Adrenal gland (tissue), 12 donors: ENCODE results near the gene NSD1. TPM values are rescaled to one million over a fixed set of nuclear protein-coding genes. Genes with fewer than 3 reads are reported as not detected.

Source experiments
- DNase-seq, 7 donors: peaks; one replicate each; pipeline ENCODE4 v3.0.0-alpha.2; 2019 to 2020
- H3K27ac ChIP-seq, 5 donors: fragments of 200-600 bp; sonication (generic) in 4 of 5; 1 replicate in 3 of 5; 2 replicates in 2 of 5; pipeline versions ENCODE4 v1.5.1 to v1.8.0; 2016 to 2020; ENCODE audit warnings: mild to moderate bottlenecking in 1 of 5
- H3K27me3 ChIP-seq: fragments of 200-600 bp; 2 replicates; pipeline ENCODE4 v1.8.0; 2021
- H3K36me3 ChIP-seq, 2 donors: fragments of 200-600 bp; replicated peaks in 1 of 2; 1 replicate in 1 of 2; 2 replicates in 1 of 2; pipeline versions ENCODE4 v1.5.1 to v1.8.0; 2018 to 2022
- H3K4me1 ChIP-seq, 2 donors: fragments of 200-600 bp; replicated peaks in 1 of 2; 1 replicate in 1 of 2; 2 replicates in 1 of 2; pipeline versions ENCODE4 v1.5.1 to v1.8.0; 2018 to 2021
- H3K4me3 ChIP-seq, 4 donors: fragments of 200-600 bp; sonication (generic) in 3 of 4; one replicate each; pipeline ENCODE4 v1.5.1; 2016 to 2018
- H3K9me3 ChIP-seq, 3 donors: fragments of 200-600 bp; sonication (generic) in 1 of 3; replicated peaks in 1 of 3; 1 replicate in 2 of 3; 2 replicates in 1 of 3; pipeline versions ENCODE4 v1.5.1 to v1.8.0; 2016 to 2021
- POLR2A ChIP-seq, 2 donors: fragments of 450-650 bp; IDR thresholded peaks; one replicate each; pipeline ENCODE4 v1.6.1; 2017; ENCODE audit warnings: antibody characterized with exemption in 2 of 2, mild to moderate bottlenecking in 2 of 2, moderate library complexity in 1 of 2
- WGBS, 4 donors: extraction: QIAGEN DNeasy Blood & Tissue Kit in 2 of 4; methylation state at CpG; one replicate each; pipeline versions ENCODE4 v1.1.5 to v1.1.7; 2013 to 2017; 5-methylcytosine and 5-hydroxymethylcytosine counted together
- intact Hi-C, 2 donors: fragments of 100-400 bp; cut with DNase I; formaldehyde crosslinking; loops; one replicate each; pipeline versions ENCODE4 v1.14.1 to v1.15.0; 2022 to 2023
- polyA plus RNA-seq, 3 donors: library from polyadenylated mRNA; stranded (reverse); fragments of 200-250 nt in 2 of 3; fragments of 350-450 nt in 1 of 3; fragmentation: Illumina TruSeq in 1 of 3; extraction: RNeasy Lipid Tissue Mini Kit (QIAGEN cat#74804) in 1 of 3; gene quantifications; one replicate each; pipeline ENCODE4 v1.2.3, GENCODE V29; 2013 to 2014
- total RNA-seq, 9 donors: library from RNA; depleted of rRNA in 4 of 9; stranded (reverse); fragments of >200 nt in 4 of 9; fragments of 120-200 nt in 1 of 9; fragmentation: NEBNext Ultra II Directional in 1 of 9; extraction: Animal tissue kit (Norgen Biotek cat#: 25700) in 1 of 9; gene quantifications; one replicate each; pipeline versions ENCODE4 v1.1.0 to v1.2.4, GENCODE V29; 2013 to 2023
- TF ChIP-seq, protein P1 (sequence below), 6 experiments: fragments of 450-650 bp in 4 of 6; fragments of 200-600 bp in 2 of 6; sonication (generic) in 1 of 6; IDR thresholded peaks; 1 replicate in 5 of 6; 2 replicates in 1 of 6; pipeline versions ENCODE4 v1.5.1 to v1.8.0; 2016 to 2021; ENCODE audit warnings: antibody characterized with exemption in 6 of 6, mild to moderate bottlenecking in 2 of 6, moderate library complexity in 1 of 6
- donor health status: healthy with polysubstance abuse.
- donor health status: Bipolar disorder and iron deficiency.
- donor health status: DM: yes; HTN: yes; CAD: no.
- donor health status: DM: no; HTN: no; CAD: no.
- donor health status: DM: no; HTN: no; CAD: no.
- donor health status: DM: yes; HTN: yes; CAD: no.

The NSD1 gene
- total and polyA plus RNA-seq, 12 donors = 6.4 to 73.9 (median 44.3) TPM

DNA sequence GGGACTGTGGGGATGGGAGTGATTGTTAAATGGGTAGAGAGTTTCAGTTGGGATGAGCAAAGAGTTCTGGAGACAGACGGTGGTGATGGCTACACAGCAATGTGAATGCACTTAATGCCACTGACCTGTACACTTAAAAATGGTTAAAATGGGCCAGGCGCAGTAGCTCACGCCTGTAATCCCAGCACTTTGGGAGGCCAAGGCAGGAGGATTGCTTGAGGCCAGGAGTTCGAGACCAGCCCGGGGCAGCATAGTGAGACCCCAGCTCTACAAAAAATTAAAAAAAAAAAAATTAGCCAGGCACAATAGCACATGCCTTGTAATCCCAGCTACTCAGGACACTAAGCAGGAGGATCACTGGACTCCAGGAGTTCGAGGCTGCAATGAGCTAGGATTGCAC is 210.2 kb downstream of the NSD1 start:
- Histone ChIP-seq H3K36me3 (peaks cover 0 to 16% of the 10 kb centered on the region in 2 donors), H3K4me3 (no peak overlapping the region), H3K9me3 (no peaks in the 10 kb centered on the region), H3K27ac (no peak overlapping the region), H3K27me3 (no peaks in the 10 kb centered on the region), H3K4me1 (peaks cover 0 to 22% of the 10 kb centered on the region in 2 donors)
- intact Hi-C loops = no loop called here
- WGBS, 4 donors = 95 to 98% (median 96%) methylated on average over 6 of the region's 6 CpGs
- TF ChIP-seq POLR2A (IDR thresholded peaks at IDR 0.05) = no peak
- TF ChIP-seq, protein P1, sequence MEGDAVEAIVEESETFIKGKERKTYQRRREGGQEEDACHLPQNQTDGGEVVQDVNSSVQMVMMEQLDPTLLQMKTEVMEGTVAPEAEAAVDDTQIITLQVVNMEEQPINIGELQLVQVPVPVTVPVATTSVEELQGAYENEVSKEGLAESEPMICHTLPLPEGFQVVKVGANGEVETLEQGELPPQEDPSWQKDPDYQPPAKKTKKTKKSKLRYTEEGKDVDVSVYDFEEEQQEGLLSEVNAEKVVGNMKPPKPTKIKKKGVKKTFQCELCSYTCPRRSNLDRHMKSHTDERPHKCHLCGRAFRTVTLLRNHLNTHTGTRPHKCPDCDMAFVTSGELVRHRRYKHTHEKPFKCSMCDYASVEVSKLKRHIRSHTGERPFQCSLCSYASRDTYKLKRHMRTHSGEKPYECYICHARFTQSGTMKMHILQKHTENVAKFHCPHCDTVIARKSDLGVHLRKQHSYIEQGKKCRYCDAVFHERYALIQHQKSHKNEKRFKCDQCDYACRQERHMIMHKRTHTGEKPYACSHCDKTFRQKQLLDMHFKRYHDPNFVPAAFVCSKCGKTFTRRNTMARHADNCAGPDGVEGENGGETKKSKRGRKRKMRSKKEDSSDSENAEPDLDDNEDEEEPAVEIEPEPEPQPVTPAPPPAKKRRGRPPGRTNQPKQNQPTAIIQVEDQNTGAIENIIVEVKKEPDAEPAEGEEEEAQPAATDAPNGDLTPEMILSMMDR (IDR thresholded peaks at IDR 0.05) = no peak
- no peak for DNase-seq

DNA sequence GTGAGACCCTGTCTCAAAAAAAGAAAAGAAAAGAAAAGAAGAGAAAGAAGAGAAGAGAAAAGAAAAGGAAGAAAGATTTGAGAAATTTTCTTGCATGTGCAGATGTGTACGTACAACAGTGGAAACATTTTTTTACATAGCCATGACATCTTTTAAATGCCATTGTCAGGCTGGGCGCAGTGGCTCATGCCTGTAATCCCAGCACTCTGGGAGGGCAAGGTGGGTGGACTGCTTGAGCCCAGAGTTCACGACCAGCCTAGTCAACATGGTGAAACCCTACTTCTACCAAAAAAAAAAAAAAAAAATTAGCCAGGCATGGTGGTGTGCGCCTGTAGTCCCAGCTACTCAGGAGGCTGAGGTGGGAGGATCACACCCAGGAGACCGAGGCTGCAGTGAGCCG is 211.3 kb downstream of the NSD1 start:
- DNase-seq = no peak
- Histone ChIP-seq H3K9me3 (no peaks in the 10 kb centered on the region), H3K27me3 (no peaks in the 10 kb centered on the region), H3K36me3 (peaks cover 0 to 19% of the 10 kb centered on the region in 2 donors), H3K4me3 (no peak overlapping the region), H3K27ac (no peak overlapping the region), H3K4me1 (peaks cover 7 to 24% of the 10 kb centered on the region in 2 donors)
- intact Hi-C loops = no loop called here
- TF ChIP-seq, protein P1 (IDR thresholded peaks at IDR 0.05) = no peak
- WGBS, 4 donors = 95 to 98% (median 96%) methylated on average over 6 of the region's 6 CpGs

DNA sequence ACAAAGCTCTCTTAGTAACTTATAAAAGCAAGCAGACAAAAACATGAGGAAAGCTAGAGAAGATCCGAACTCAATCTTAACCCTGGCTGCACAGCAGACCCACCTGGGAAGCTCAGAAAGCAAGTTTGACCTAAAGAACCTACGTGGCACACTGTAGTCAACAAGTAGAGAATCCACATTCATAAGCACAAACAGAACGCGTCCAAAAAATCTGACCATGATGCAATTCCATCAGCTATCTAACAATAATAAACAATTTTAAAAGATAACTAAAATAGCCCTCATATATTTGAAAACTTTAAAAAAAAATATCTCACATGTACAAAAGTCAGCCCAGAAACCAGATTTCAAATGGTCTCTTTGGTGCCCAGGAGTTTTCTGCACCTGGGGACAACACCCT is 213.2 kb downstream of the NSD1 start:
- intact Hi-C loops = no loop called here
- 66 to 83% (median 71%) methylated on average over 4 of the region's 4 CpGs for WGBS, 4 donors
- H3K27ac ChIP-seq = no peak overlapping the region
- no peak for TF ChIP-seq POLR2A (IDR thresholded peaks at IDR 0.05)
- TF ChIP-seq, protein P1 (IDR thresholded peaks at IDR 0.05) = no peak
- H3K36me3 ChIP-seq = peaks cover 0 to 12% of the 10 kb centered on the region in 2 donors
- H3K9me3 ChIP-seq = no peaks in the 10 kb centered on the region
- H3K4me1 ChIP-seq = peaks cover 17 to 36% of the 10 kb centered on the region in 2 donors
- no peaks in the 10 kb centered on the region for H3K27me3 ChIP-seq
- DNase-seq = no peak
- no peak overlapping the region for H3K4me3 ChIP-seq

DNA sequence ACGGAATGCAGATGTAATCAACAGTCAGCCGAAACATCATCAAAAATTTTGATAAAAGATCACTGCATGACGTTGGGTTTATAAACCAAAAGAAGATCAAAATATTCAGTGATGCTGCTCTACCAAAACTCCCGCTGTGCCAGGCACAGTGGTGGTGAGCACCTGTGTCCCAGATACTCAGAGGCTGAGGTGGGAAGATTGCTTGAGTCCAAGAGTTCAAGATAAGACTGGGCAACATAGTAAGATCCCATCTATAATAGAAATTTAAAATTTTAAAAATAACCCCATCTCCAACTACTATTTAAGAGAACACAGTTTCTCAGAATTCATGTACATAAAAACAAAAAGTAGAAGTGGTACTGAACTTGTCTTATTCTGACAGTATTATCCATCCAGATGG is 214.1 kb downstream of the NSD1 start:
- DNase-seq = no peak
- TF ChIP-seq, protein P1 (IDR thresholded peaks at IDR 0.05) = no peak
- no peak for TF ChIP-seq POLR2A (IDR thresholded peaks at IDR 0.05)
- no peaks in the 10 kb centered on the region for H3K27me3 ChIP-seq
- H3K4me1 ChIP-seq = peaks cover 17 to 39% of the 10 kb centered on the region in 2 donors
- H3K27ac ChIP-seq = no peak overlapping the region
- intact Hi-C loops = no loop called here
- WGBS, 4 donors = 84 to 97% (median 91%) methylated on average over 4 of the region's 4 CpGs
- H3K9me3 ChIP-seq = no peaks in the 10 kb centered on the region
- H3K36me3 ChIP-seq = peaks cover 0 to 10% of the 10 kb centered on the region in 2 donors
- no peak overlapping the region for H3K4me3 ChIP-seq
